Astrocyte (in vitro differentiated cells and primary cell): Measurements from ENCODE around the gene FOSL2.

ENCODE experiments used
- CTCF ChIP-seq: IDR thresholded peaks from 2 replicates; pipeline ENCODE4 v1.5.1; 2011; ENCODE audit warnings: low read depth, mild to moderate bottlenecking, inconsistent platforms, low read length, moderate library complexity; ENCODE audit not compliant: insufficient read depth
- EZH2 ChIP-seq: IDR thresholded peaks from 2 replicates; pipeline ENCODE4 v1.6.1; 2012; ENCODE audit warnings: mild to moderate bottlenecking, low read length, inconsistent platforms; ENCODE audit not compliant: insufficient read depth

DNA sequence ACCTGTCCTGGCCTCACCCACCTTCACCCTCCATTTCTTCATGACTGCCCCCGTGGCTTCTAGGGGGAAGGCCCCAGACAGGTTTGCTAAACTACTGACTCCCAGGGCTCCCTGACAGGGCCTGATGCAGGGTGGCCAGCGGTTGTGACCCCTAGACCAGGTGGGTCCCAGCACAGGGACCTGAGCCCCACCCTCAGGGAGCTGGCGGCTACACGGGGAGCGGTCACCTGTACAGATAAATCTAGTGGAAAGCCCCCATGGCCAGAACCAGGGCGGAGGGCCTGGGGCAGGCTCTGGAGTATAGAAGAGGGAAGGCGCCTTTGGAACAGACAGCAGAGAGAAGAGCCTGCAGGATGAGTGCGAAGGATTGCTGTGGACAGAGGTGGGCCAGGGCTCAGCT is 60.7 kb downstream of the FOSL2 start:
- TF ChIP-seq CTCF (no peak), EZH2 (no peak)
